Head of caudate nucleus (tissue), 42 donors: Measurements from ENCODE around the gene FBXL17.
"Not testable (repeated sequence)": the region's sequence is repeated elsewhere in the genome, so short reads cannot be mapped to it uniquely, and the experiment has no call there.

Experiments
- DNase-seq, 42 donors: peaks; one replicate each; pipeline versions ENCODE4 v3.0.0 to v3.0.0-alpha.2; 2020 to 2021; ENCODE audit warnings: mixed read lengths in 7 of 42
- intact Hi-C: fragments of 100-400 bp; cut with DNase I; formaldehyde crosslinking; loops from one replicate; pipeline ENCODE4 v1.15.0; 2022

The FBXL17 gene

GRCh38 chr5:108381954-108382783 lies at the start of gene FBXL17:
Gene FBXL17 (minus strand): TSS chr5:108382098.
- intact Hi-C loops: no loop called here
- peak; percentile 74 to 95 (median 88) for DNase-seq

DNA sequence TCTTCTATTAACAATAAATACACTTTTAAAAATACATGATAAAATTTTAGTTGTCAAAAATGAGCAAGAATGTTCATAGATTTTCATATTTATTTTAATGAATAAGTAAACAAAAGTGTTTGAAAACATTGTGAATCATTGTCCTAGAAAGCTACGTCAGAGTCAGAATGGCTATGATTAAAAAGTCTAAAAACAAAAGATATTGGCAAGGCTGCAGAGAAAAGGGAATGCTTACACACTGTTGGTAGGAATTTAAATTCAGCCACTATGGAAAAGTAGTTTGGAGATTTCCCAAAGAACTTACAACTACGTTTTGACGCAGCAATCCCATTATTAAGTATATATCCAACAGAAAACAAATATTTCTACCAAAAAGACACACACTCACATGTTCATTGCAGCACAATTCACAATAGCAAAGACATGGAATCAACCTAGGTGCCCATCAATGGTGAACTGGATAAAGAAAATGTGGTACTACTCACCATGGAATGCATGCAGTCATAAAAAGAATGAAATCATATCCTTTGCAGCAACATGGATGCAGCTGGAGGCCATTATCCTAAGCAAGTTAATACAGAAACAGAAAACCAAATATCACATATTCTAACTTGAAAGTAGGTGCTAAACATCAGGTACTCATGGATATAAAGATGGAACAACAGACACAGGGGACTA lies 49.2 kb upstream of the FBXL17 start:
- intact Hi-C loops: no loop called here
- no peak for DNase-seq

DNA sequence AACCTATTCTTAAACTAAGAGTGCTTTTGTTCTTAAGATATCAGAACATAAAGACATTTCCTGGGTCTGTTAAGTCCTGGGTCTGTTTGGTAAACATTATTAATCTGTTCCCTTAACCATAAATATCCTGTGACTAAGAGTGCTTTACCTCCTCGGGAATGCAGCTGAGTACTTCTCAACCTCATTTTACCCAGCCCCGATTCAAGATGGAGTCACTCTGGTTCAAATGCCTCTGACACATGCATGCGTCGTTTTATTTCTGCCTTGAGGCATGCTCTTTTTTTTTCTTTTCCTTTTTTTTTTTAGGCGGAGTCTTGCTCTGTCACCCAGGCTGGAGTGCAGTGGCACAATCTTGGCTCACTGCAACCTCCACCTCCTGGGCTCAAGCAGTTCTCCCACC lies 39.8 kb upstream of the FBXL17 start:
- intact Hi-C loops: no loop called here
- no peak for DNase-seq

- no peak for DNase-seq
- intact Hi-C loops: no loop called here
Measured at GRCh38 chr5:108420755-108421154, 38.9 kb upstream of the FBXL17 start.

DNA sequence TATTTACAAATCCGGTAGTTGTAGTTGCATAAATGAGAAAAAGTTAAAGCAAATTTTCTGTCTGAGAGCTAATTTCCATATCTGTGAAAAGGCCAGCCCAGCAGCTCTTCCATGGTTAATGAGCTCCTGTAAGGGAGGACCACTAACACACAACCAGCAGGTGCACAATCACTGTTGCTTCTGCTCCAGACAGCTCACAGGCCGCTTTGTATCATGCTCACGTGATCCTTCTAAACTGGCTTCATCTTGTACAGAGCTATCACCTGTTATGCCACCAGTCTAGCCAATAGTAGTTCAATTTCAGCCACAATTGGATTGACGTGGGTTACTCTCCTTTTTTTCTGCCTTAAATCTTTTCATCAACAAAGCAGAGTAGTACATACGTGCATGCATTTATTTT lies 38.3 kb upstream of the FBXL17 start:
- no peak for DNase-seq
- intact Hi-C loops: no loop called here

DNA sequence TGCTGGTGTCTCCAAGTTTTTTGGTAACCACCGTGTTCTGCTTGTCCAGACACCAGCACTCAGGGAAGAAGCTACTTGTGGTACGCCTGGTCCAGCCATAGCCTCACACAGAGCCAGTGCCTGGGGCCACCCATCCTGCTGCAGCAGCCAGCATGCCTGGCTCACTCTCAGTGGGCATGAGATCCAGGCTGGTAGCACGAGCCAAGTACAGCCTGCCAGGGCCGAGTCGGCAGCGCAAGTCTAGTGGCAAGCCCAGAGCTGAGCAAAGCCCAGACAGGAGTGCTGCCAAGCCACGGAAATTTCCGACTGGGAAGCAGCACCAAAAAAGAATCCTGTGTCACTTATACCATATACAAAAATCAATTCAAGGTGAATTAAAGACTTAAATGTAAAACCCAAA lies 36.3 kb upstream of the FBXL17 start:
- intact Hi-C loops: no loop called here
- DNase-seq: peak; percentile 13 to 81 (median 53)

GRCh38 chr5:108417166-108417670 lies 35.3 kb upstream of the FBXL17 start:
- no peak for DNase-seq
- intact Hi-C loops: no loop called here

DNA sequence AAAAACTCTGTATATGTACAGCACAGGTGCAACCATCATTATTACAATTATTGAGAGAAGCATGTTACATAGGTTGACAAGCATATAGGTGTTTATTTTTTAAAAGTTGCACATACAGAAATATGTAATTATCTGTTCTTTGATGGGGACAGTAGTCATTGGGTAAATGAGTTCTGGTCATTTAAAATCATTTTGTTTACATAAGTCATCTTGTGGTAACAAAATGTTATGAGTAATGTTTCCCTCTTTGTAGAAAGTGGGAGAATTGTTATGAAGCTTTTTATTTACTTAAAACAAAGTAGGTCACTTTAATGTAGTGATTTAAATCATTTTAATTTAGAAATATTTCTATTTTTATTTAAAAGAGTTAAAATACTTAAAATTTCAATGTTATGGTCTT lies 33.8 kb upstream of the FBXL17 start:
- intact Hi-C loops: no loop called here

GRCh38 chr5:108409786-108410185 lies 27.9 kb upstream of the FBXL17 start:
- no peak for DNase-seq
- intact Hi-C loops: no loop called here

More for the DNA sequence above, 33.8 kb upstream of the FBXL17 start:
- no peak for DNase-seq

- intact Hi-C loops, DNase-seq: not testable (repeated sequence)
Measured at GRCh38 chr5:108405201-108405600, 23.3 kb upstream of the FBXL17 start.

DNA sequence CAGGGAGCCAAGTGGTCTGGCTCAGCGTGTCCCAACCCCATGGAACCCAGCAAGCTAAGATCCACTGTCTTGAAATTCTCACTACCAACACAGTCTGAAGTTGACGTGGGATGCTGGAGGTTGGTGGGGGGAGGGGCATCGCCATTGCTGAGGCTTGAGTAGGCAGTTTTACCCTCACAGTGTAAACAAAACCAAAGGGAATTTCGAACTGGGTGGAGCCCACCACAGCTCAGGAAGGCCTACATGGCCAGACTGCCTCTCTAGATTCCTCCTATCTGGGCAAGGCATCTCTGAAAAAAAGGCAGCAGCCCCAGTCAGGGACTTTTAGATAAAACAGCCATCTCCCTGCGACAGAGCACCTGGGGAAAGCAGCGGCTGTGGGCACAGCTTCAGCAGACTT lies 17.1 kb upstream of the FBXL17 start:
- no peak for DNase-seq
- intact Hi-C loops: no loop called here

GRCh38 chr5:108396837-108397236 lies 14.9 kb upstream of the FBXL17 start:
- DNase-seq, intact Hi-C loops: not testable (repeated sequence)

GRCh38 chr5:108387758-108388157 lies 5.9 kb upstream of the FBXL17 start:
- intact Hi-C loops: no loop called here
- DNase-seq: no peak

- no peak for DNase-seq
- intact Hi-C loops: no loop called here
Measured at GRCh38 chr5:108386345-108387061, 4.6 kb upstream of the FBXL17 start.

DNA sequence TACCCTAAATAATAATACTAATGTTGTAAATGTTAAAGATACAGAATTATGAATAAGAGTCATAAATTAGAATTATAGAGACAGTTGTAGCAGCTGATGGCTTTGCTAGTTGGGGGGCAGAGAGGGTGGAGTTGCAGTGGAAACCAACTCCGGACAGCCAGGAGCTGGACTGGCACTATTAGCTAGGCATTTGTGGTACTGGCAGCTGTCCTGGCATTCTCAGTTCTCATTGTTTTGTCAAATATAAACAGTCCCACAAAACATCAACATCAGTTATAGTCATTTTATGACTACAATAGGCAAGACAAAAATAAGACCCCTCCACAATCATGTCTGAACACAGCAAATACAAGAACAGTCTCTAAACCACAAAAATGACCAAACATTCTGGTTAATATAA lies 2.8 kb upstream of the FBXL17 start:
- intact Hi-C loops: no loop called here
- no peak for DNase-seq

DNA sequence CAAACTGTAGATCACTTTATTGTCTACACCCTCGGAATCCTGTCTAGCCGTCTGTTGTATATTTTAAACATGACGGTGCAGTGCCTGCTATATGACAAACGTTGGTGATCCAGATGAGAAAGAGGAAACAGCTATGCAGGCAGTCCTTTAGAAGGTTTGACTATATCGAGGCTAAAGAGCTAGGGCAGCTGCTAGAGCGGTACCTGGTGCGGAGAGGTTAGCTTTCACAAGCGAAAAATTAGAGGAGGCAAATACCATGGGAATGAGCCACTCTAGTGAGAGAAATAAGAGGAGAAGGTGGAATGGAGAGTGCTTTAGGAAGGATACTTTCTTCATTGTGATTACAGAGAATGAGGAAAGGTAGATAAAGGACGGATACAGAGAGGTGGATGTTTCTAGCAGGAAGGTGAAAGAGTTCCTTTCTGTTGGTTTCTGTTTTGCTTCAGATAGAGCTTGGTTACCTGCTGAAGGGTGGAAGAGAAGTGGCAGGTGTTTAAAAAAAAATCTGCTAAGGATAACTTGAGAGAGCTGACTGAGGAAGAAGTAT lies 959 bp upstream of the FBXL17 start:
- DNase-seq: peak in 4 of 42 donors; percentile 7 to 47 (median 14)
- intact Hi-C loops: no loop called here

DNA sequence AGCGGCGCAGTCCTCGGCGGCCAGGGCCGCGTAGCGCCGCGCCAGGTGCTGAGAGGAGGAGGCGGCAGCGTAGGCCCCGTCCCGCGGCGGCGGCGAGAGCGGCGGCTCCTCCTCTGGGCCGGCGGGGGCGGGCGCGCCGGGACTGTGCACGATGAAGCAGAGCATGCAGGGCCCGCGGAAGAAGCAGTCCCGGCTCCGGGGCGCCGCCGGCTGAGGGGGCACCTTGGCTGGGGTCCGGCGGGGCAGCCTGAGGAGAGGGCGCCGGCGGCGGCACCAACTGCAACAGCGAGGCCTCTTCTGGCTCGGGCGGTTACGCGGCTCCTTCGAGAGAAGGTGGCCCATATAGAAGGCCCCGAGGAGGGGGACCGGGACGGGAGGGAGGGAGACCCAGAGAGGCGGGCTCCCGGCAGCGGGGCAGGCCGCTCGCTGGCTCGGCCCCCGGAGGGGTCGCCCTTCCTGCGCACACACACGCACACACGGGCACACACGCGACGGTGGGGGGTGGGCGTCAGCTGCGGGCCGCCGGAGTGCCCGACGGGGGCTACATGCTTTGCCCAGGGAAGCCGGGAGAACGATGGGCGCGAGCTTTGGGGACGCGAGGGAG lies 446 bp downstream of the FBXL17 start:
- intact Hi-C loops: no loop called here
- DNase-seq: peak; percentile 38 to 92 (median 82)

DNA sequence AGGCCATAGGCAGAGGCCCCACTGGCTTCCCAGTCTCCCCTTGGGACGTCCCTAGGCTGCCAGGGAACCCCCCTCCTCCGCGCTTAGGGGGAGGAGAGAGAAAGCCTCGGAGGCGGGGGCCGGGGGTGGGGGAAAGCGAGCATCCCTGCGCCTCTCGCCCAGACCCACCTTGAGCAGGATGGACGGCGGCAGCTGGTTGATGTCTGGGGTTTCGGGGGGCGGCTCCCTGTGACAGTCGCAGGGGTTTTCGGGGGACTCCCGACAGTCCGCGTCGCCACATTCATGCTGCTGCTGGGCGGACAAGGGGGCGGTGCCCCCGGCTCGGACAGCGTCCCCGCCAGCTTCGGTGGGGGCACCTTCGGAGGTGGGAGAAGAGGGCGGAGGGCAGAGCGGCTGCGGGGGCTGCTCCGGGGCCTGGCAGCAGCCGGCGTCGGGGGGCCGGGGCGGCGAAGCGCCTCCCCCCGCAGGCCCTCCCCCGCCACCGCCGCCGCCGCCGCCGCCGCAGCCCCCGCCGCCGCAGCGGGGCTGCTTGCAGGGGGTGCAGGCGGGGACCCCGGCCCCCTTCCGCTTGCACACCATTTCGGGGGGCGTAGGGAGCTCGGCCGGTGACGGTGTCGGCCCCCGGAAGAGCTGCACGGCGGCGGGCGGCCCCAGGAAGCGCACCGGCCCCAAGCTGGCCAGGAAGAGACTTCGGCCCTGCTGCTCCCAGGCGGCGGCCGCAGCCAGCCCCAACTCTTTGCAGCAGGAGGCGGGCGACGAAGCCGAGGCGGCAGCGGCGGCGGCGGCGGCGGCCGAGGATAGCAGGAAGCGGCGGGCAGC lies 1.2 kb downstream of the FBXL17 start:
- peak in 38 of 42 donors; percentile 10 to 77 (median 52) for DNase-seq
- intact Hi-C loops: no loop called here
